HUDEP-2 (cell line): ENCODE results near the gene TFCP2.
"Not testable (repeated sequence)": the region's sequence is repeated elsewhere in the genome, so short reads cannot be mapped to it uniquely, and the experiment has no call there.

ENCODE experiments used
- DNase-seq, 76 experiments: peaks; one replicate each; lab custom pipeline; 2025; ENCODE audit not compliant: unreplicated experiment in 76 of 76; lab: John Stamatoyannopoulos, UW

Gene TFCP2

GRCh38 chr12:51085757-51086156, 87.2 kb downstream of the TFCP2 start:
- DNase-seq = no peak

DNA sequence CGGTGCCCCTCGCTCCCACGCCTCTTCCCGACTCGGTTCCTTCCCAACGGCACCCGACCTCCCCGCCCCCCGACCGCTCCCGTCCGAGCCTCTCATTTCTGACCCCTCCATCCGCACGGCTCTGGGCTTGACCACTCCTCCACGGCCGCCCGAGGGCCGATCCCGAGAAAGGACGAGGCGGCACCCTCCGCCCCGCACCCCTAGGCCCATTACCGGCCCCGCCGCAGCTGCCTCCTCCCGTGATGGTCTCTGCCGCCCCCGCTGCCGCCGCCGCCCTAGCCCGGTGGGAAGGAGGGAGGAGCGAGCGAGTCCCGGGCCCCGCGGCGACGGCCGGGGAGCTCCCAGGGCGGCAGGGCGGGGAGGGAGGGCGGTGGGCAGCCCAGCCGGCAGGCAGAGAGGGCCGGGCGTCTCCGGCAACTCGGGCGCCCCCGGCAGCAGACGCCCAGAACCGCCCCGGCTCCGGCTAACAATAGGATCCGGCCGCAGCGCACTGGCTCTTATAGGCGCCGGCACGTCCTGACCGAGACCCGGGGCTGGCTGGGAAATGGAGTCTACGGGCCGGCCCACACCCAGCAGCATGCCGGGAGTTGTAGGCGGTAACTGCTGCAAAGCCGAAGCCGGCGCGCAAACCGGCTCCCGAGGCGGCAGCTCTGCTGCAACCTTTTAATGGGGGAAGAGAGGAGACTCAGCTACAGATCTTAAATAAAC, 89.7 kb downstream of the TFCP2 start, which contains the start of gene CSRNP2:
TSS of gene CSRNP2 (minus strand) at position 471 of the 708 bp plus-strand sequence. CDS start 7,035 bp downstream, outside the sequence.
- peak in 75 of 76 experiments; percentile 36 to 96 (median 89) for DNase-seq

DNA sequence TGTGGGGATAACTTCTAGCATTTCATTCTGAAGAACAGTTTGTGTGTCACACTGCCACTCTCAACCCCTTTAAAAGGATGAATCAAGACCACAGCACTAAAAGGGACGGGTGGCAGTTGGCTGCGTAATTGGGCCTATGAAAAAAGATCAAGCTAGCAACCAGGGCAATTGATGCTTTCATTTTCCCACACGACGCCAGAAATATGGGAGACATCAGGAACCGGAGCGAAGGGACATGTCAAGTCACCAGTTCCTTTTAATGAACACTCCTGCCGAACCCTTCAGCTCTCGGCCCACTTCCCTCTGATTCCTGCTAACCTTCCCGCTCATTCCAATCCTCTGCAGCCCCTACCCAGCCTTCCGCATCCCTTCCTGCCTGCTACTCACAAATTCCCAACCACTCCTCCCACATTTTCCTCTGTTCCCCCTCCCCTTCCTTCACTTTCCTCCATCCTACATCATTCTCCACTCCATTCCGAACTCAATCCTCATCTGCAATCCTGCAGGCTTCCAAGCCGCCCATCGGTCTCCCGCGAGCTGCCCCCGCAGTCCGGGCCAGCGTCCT, 90.3 kb downstream of the TFCP2 start:
- peak in 1 of 76 experiments; percentile 2 for DNase-seq

DNA sequence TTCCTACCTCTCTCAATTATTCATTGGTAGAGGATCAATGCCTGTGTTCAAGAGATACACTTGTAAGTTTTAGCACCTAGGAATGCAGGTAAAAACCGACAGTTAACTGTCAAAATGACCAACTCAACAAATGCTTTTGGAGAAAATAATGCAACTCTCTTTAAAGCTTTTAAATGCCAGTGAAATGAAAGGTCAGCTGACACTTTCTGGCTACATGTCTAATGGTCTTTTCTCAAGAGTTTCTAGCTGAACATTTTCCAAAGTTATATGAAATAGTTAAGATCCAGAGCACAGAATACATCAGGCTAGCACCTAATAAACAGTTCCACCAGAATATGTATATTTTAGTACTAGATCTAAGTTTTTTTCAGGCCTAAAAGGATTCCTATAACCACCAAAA, 91.5 kb downstream of the TFCP2 start:
- no peak for DNase-seq

DNA sequence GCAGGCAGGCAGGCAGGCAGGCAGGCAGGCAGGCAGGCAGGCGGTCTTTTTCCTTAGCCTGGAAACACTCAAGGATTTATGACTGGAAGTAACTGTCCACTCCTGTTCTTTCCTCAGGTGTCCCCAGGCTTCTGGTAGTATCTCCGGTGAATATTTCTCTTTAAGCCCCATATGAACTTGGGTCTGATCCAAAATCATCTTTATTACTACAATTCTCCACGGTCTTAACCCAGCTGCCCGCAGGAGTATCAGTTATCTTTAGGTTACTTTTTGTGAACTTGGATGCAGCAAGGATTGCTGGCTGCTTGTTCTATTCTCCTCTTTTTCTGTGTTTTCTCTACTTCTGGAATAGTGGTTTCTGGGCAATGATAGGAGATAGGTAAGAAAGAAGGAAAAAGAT, 92.8 kb downstream of the TFCP2 start:
- no peak for DNase-seq

DNA sequence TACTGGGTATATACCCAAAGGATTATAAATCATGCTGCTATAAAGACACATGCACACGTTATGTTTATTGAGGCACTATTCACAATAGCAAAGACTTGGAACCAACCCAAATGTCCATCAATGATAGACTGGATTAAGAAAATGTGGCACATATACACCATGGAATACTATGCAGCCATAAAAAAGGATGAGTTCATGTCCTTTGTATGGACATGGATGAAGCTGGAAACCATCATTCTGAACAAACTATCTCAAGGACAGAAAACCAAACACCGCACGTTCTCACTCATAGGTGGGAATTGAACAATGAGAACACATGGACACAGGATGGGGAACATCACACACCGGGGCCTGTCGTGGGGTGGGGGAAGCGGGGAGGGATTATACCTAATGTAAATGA, 94.1 kb downstream of the TFCP2 start:
- DNase-seq = not testable (repeated sequence)

- not testable (repeated sequence) for DNase-seq
These were observed 94.6 kb downstream of the TFCP2 start for GRCh38 chr12:51078346-51078745.

DNA sequence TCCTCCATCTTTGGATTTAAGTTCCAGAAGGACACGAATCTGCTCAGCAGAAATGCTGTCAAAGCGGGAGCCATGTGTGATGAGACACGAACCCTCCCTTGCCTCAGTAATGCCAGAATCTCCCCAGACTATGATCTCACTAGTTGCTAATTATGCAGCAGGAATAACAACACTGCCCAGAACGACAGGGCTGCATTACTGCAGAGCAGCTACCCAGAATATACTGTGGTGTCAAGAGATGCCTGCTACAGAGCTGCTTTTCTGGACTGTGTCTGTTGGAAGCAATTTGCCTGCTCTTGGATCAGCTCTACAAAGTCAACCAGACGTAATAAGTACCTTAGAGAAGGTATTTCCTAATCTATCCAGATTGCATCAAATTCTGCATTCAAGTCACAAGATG, 95.0 kb downstream of the TFCP2 start:
- no peak for DNase-seq

- no peak for DNase-seq
These were observed 96.6 kb downstream of the TFCP2 start for GRCh38 chr12:51076236-51076930.

- no peak for DNase-seq
These were observed 97.5 kb downstream of the TFCP2 start for GRCh38 chr12:51075390-51075789.

DNA sequence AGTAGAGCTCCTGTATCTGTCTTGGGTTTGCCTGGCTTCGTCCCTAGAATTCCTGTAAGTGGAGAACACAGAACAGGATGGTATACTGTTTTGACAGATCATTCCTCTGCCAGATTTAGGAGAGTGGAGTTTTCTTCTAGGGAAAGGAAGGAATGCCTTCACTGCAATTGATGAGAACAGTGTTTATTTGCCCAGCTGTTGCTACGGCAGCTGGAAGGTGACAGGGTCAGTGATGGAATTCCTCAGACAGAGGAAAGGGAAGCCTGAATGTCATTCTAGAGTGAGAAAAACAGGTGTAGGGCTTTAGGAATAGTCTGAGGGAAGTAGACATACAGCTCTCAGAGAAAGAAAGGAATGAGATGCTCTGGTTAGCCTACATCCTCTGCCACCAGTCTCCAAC, 101.3 kb downstream of the TFCP2 start:
- no peak for DNase-seq

DNA sequence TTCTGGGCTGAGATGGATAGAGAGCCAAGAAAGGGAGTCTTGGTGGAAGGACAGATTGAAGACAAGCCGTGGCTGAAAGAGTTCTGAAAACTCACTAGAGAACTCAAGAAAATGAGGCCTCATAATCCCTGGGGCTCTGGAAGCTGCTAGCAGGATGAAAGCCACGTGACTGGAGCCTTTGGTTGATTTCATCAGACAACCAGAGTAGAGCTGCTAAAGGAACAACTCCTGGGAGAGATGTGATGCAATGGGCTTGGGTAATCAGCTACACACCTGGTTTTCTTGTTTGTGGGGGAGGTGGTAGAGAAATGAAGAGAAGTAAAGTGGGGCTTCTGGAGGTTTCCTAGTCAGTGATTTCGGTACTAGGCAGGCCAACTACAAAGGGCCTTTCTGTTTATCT, 102.9 kb downstream of the TFCP2 start:
- no peak for DNase-seq

- DNase-seq = no peak
These were observed 105.2 kb downstream of the TFCP2 start for GRCh38 chr12:51067771-51068170.

DNA sequence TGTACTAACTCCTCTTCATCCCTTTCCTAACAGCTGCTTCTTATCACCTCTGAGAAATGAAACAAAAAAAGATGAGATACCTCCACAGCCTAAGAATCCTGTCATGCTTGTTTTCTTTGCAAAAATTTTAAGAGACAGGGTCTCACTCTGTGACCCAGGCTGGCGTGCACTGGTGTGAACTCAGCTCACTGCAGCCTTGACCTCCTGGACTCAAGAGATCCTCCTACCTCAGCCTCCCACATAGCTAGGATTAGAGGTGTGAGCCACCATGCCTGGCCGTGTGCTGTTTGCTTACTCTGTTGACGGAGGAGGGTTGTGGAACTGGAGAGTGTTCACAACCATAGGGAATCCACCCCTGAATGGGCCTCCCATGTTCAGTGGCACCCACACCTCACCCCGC, 105.7 kb downstream of the TFCP2 start:
- DNase-seq = no peak

GRCh38 chr12:51065530-51065929, 107.4 kb downstream of the TFCP2 start:
- no peak for DNase-seq

- DNase-seq = no peak
These were observed 110.1 kb downstream of the TFCP2 start for GRCh38 chr12:51062631-51063397.

DNA sequence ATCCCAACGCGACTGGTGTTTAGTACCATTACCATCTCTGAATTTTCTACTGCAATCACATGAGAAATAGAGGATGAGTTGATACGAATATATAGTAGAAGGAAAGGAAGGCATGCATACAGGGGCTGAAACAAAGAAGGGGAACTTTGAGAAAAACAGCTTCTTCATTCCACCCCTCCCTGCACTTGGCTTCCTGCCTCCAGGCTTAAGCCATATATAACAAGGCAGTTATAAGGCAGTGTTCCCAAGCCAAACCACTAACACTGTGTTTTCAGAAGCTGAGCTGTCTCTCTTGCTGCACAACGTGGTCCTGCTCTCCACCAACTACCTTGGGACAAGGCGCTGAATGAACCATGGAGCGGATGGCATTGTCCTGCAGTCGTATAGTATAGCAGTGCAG, 113.8 kb downstream of the TFCP2 start:
- no peak for DNase-seq

- DNase-seq = no peak
These were observed 116.7 kb downstream of the TFCP2 start for GRCh38 chr12:51056242-51056641.

GRCh38 chr12:51055060-51055459, 117.9 kb downstream of the TFCP2 start:
- DNase-seq = no peak

DNA sequence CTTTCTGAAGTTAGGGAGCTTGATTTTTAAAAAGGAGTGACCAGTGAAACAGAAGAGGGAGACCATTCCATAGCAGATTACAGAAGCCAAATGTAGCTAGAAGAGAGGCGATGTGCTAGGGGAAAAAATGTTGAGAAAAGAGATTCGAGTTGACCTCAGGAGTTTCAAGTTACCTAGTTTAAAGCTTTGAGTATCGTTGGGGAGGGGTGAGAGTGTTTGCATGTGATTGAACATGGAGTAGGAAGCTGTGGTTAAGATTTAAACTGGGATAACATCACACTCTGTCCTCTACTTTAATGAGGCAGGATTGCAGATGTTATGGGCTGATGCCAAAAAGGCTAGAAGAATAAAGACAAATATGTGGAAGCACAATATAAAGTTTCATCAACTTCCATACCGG, 121.1 kb downstream of the TFCP2 start:
- no peak for DNase-seq

GRCh38 chr12:51049525-51049924, 123.4 kb downstream of the TFCP2 start:
- DNase-seq = no peak
